Muscle of arm (tissue), 14 donors: Measurements from ENCODE around the gene RSAD1. TPM values are rescaled to one million over a fixed set of nuclear protein-coding genes. Genes with fewer than 3 reads are reported as not detected.

Experiments used
- DNase-seq: peaks from one replicate; pipeline ENCODE4 v3.0.0-alpha.2; 2013
- long read RNA-seq, 11 donors: transcript quantifications; one replicate each; lab custom pipeline, GENCODE V29; 2026
- polyA plus RNA-seq, 12 donors: library from polyadenylated mRNA; unstranded; fragments of 120-200 nt; gene quantifications; one replicate each; pipeline ENCODE4 v1.2.1, GENCODE V29; 2013; ENCODE audit not compliant: insufficient read length in 12 of 12

Gene RSAD1
- polyA plus RNA-seq, result 10 to 100 TPM in 11 of 12 donors, not detected in 1; 28.0 to 40.1 (median 31.9) TPM
- long read RNA-seq, donor 1, partial matches to known transcripts, result 0 of 2 reads
- long read RNA-seq, donor 1, other reads (novel, unspliced or antisense), result 0 of 2 reads
- long read RNA-seq, donor 2, transcript RSAD1-201 (9 exons, 2,528 nt), result major isoform, 7 of 18 reads
- long read RNA-seq, donor 2, partial matches to known transcripts, result 8 of 18 reads
- long read RNA-seq, donor 2, other reads (novel, unspliced or antisense), result 0 of 18 reads
- long read RNA-seq, donor 3, partial matches to known transcripts, result 0 of 2 reads
- long read RNA-seq, donor 3, other reads (novel, unspliced or antisense), result 0 of 2 reads
- long read RNA-seq, donor 4, partial matches to known transcripts, result 0 of 4 reads
- long read RNA-seq, donor 4, other reads (novel, unspliced or antisense), result 0 of 4 reads
- long read RNA-seq, donor 5, transcript RSAD1-201 (9 exons, 2,528 nt), result major isoform, 8 of 38 reads
- long read RNA-seq, donor 5, partial matches to known transcripts, result 27 of 38 reads
- long read RNA-seq, donor 5, other reads (novel, unspliced or antisense), result 0 of 38 reads
- long read RNA-seq, donor 6, partial matches to known transcripts, result 0 of 5 reads
- long read RNA-seq, donor 6, other reads (novel, unspliced or antisense), result 0 of 5 reads
- long read RNA-seq, donor 7, partial matches to known transcripts, result 0 of 3 reads
- long read RNA-seq, donor 7, other reads (novel, unspliced or antisense), result 0 of 3 reads
- long read RNA-seq, donor 8, partial matches to known transcripts, result 0 of 6 reads
- long read RNA-seq, donor 8, other reads (novel, unspliced or antisense), result 0 of 6 reads
- long read RNA-seq, donor 9, partial matches to known transcripts, result 0 of 1 reads
- long read RNA-seq, donor 9, other reads (novel, unspliced or antisense), result 0 of 1 reads
- long read RNA-seq, donor 10, partial matches to known transcripts, result 0 of 6 reads
- long read RNA-seq, donor 10, other reads (novel, unspliced or antisense), result 0 of 6 reads
- long read RNA-seq, donor 11, partial matches to known transcripts, result 0 of 4 reads
- long read RNA-seq, donor 11, other reads (novel, unspliced or antisense), result 0 of 4 reads

DNA sequence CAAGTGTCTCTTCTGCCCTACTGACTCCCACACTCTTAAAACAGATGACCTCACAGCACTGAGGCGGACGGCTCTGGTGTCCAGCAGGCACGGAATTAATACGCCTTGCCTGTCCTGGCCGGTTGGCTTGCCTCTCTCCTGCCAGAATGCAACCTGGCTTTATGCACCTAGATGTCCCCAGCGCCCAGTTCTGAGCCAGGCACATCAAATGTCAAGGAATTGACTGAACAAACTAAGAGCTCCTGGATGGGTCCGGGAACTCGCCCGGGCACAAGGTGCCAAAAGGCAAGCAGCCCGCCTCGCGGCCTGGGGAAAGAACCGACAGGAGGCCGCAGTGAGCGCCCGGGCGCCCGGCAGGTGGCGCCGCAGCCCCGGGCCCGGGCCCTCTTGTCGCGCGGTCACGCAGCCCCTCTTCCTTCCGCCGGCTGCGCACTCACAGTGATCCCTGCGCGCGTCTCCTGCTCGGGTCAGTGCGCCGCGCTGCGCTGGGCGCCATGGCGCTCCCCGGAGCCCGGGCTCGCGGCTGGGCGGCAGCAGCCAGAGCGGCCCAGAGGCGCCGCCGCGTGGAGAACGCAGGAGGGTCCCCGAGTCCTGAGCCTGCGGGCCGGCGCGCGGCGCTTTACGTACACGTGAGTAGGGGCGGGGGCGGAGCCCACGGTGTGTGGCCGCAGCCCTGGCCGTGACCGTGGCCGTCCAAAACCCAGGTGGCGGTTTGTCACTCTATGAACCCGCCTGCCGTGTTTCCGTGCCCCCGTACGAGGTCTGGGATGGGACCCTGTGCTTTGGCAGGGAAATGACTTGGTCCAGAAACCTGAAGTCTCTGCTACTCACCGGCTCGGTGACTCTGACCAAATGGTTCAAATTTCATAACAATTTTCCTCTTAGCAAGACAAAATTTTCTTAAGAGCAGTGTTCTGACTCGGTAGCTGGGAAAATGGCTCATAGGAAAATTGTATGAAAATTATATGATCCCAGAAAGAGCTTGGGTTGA, at the start of gene RSAD1:
TSS of gene RSAD1 (plus strand) at position 470 of the 991 bp plus-strand sequence. CDS start at position 495, 25 bp downstream.
- DNase-seq, result peak; percentile 79

DNA sequence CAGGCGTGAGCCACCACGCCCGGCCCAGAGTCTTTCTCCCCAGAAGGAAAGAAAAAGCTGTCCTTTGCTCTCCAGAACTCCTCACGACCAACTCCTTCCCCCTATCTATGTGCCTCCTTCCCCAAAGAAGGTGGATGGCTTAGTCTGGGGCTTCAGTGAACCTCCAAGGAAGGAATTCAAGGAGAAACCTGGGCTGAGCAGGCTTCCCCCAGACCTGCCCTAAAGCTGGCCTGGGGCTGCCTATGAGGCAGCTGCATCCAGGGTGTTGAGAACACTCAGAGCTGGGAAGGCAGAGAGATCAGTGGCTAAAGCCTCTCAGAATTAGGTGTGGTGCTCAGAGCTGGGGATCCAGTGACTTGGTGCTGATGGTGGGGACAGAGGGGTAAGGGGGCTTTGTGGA, 48.9 kb upstream of the RSAD1 start:
- no peak for DNase-seq

DNA sequence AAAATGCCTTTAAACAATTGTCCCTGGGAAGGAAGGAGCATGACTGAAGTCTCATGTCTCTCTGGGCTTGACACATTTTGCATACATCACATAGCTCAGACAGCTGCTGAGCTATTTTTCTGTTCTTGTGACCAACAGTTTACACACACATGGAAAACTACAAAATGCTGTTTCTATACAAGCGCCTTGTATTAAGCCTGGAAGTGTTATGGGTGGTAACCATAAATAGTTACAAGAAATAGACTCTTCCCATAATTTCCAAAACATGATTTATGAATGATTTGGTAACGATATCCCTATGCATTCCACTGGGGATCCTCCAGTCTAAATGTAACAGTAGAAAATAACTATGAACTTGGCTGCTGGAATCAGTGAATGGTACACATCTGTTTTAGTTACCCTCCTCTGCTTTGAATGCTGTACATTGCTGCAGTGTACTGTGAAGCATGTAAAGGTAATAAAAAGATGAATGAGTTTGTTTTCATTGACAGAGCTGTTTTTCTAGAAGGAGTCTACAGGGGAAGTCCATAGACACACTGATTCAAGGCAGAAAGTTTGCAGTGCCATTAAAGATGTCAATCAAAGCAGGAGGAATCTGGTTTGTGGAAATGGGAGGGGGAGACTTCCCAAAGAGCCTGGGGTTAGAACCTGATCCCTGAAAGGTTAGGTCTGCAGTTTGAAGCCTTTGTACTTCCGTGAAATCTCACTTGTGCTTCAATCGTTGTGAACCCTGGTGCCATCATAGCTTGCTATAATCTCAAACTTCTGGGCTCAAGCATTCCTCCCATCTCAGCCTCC, 47.6 kb upstream of the RSAD1 start:
- no peak for DNase-seq

DNA sequence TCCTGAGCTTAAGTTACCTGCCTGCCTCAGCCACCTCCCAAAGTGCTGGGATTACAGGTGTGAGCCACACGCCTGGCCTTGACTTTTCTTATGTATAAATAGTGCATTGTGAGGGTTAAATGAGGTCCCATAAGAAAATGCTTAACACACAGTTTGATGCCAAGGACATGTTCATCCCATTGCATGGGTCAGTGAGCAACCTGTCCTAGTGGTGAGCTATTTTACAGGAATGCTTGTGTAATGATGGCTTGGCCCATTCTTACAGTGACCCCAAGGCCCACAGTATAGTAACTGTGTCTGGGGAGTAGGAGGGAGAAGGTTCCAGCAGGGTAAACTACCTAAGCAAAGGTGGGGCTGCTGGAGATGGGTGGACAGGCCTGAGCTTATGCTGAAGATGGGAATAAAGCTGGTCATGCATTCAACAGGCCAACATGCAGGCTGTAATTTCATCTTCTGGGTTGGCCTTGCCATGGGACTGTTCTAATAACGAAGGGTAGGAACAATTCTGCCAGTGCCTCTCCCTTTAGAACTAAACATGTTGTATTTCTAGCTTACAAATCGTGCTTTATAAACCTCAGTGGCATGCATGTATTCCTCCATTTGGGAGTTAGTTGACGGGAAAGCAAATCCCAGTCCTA, 46.4 kb upstream of the RSAD1 start:
- DNase-seq, result no peak

DNA sequence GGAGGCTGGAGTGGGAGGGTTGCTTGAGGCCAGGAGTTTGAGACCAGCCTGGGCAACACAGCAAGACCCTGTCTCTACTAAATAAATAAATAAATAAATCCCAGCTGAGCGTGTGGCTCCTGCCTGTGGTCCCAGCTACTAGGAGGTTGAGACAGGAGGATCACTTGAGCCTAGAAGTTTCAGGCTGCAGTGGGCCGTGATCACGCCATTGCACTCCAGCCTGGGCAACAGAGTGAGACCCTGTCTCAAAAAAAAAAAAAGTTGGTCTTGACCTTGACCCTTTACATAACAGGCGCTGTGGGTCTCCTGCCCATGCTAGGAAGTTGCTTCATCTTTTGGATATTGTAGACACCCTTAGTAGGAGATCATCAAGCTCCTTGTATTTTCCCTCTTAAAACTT, 41.3 kb upstream of the RSAD1 start:
- DNase-seq, result no peak

DNA sequence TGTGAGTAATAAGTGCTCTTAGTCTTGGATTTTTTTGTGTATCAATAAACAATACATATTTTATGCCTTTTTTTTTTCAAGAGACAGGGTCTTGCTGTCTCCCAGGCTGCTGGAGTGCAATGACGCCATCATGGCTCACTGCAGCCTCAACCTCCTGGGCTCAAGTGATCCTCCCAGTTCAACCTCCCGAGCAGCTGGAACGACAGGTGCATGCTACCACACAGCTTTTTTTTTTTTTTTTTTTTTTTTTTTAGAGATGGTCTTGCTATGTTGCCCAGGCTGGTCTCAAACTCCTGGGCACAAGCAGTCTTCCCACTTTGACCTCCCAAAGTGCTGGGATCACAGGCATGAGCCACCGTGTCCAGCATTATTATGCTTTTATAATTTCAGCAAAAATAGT, 39.7 kb upstream of the RSAD1 start:
- no peak for DNase-seq

DNA sequence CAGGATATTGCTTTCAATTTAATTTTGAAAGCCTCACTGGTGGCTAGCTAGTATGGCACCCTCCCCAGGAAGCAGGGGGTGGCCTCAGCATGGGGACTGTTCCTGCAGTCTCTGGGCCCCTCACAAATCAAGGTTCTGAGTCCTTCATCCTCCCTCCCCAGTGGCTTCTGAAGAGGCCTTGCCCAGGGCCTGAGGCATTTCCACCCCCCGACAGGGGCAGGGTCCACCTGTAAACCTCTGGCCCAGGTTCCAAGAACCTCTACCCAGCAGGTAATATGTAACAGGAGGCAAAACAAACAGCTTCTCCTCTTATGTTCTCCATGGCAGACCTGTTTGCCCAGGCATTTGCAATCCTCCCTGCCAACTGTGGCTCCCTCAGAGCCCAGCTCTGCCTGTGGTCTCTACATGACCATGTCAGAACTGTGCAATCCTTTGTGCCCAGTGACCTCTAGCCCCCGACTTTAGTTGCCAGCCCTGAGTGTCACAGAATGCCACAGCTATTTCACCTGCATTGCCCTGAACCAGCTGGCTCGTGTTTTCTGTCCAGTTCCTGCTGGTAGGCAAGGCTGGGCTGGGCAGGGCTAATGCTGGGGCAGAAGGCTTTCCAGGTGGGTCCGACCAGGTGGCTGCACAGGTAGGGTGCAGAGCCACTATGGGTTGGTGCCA, 38.4 kb upstream of the RSAD1 start:
- no peak for DNase-seq

DNA sequence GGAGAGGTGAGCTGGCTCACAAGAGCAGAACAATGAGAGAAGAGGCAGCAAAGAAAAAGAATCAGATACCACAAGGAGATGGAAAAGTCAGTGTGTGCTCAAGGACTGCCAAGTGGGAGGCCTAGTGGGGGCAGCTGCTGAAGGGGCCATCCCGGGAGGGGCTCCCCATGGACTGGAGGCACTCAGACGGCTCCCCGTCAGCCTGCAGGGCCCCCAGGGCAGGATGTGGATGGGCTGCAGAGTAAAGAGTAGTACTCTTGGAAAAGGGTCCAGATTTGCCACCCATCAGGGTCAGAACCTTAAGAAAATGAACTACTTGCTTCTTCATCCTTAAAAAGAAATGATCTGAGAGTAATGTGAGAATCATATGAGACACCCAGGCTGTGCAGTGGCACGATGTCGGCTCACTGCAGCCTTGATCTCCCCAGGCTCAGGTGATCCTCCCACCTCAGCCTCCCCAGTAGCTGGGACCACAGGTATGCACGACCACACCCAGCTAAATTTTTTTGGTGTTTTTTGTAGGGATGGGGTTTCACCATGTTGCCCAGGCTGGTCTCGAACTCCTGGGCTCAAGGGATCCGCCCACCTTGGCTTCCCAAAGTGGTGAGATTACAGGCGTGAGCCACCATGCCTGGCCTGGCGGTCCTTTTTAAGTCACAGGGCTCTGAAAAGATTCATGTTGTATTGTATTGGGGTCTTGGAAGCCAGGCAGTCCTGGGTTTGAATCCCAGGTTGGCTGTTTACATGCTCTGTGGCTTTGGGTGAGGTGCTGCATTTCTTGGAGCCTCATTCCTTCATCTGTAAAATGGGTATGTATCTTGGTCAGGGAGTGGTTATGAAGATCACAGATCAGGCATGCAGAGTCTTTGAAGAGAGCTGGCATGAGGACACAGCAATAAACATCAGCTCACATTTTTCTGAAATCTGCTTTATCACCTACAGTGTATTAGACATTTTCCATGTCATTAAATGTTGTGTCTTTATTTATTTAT, 37.5 kb upstream of the RSAD1 start:
- DNase-seq, result no peak

DNA sequence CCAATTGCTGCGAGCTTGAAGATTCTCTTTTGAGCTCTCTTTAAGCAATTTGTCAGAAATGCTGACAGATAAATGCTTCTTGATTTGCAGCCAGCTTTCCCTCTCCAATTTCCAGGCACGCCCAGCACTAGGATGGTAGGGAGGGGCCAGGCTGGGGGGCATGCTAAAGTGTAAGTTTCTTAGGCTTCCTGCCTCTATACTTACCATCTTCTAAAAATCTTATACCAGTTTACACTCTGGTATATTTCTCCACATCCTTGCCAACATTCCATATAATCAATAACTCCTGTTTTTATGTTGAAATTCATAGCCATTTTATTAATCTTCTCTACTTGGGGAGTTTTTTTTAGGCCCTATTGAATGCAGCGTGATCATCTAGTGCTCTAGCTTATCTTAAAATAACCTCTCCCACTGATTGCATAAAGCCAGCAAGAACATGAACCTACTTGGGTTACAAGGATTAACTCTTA, 35.1 kb upstream of the RSAD1 start:
- DNase-seq, result no peak

DNA sequence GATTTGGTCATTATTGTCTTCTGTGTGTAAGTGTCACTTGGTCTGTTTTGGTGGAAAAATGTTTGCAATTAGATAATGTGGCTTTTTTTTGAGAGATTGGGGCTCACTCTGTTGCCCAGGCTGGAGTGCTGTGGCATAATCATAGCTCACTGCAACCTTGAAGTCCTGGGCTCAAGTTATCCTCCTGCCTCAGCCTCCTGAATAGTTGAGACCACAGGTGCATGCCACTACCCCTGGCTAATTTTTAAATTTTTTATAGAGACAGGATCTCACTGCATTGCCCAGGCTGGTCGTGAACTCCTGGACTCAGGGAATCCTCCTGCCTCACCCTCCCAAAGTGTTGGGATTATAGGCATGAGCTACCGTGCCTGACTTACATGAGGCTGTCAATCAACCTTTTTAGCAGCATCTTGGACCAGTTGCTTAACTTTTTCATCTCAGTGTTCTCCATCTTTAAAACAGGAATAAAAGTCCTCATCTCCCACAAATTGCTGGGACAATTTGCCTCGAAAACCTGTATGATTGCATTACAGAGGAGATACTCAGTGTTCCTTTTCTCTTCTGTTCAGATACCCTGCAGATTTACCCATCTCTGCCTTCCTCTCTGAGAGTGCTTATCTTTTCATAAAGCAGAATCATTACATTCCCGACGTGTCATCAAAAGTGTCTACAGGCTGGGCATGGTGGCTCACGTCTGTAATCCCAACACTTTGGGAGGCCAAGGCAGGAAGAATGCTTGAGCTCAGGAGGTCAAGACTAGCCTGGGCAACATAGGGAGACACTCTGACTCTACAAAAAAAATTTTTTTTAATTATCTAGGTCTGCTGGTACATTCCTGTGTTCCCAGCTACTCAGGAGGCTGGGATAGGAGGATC, 33.6 kb upstream of the RSAD1 start:
- no peak for DNase-seq

DNA sequence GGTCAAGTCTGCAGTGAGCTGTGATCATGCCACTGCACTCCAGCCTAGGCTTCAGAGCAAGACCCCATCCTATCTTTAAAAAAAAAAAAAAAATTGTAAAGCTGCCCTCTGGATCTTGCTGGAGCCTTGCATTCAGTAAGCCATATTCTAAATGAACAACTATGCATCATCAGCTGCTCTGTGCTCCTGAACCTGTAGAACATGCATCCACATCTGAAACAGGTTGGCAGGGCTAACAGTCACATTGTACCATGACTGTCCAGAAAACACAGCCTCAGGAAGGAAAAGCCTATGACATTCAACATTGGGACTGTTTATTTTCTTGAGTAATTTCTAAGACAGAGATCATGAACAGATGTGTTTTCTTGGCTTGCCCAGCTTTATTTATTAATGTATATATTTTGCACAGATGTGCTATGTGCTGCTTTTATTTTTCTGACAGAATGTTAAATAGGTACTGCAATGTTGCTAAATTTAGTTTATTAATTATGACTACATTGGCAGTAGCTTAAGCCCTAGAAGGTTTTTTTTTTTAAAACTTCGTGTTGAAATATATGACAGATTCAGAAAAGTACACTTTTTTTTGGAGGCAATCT, 32.8 kb upstream of the RSAD1 start:
- DNase-seq, result no peak

DNA sequence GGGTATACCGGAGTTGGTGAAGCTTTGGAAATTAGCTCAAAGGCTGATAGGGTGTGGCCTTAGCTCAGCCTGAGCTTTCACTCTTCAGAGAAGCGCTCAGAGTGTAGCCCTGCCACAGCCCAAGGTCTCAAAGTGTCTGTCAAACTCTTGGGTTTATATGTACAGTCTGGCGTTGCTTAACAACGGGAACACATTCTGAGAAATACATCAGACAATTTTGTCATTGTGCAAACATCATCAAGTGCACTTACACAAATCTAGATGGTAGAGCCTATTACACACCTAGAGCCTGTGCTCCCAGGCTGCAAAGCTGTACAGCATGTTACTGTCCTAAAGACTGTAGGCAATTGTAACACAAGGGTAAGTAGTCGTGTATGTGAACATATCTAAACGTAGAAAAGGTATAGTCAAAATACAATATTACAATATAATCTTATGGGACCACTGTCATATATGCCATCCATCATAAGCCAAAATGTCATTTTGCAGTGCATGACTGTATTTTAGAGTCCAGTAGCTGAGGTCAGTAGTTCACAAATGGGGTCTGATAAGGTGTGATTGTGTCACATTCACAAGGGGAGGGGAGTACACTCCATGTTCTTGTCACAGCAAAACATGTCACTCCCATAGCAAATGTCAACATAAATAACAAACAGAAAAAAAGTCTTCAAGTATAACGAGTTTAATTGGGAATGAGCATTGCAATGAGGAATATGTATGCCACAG, 30.6 kb upstream of the RSAD1 start:
- no peak for DNase-seq

DNA sequence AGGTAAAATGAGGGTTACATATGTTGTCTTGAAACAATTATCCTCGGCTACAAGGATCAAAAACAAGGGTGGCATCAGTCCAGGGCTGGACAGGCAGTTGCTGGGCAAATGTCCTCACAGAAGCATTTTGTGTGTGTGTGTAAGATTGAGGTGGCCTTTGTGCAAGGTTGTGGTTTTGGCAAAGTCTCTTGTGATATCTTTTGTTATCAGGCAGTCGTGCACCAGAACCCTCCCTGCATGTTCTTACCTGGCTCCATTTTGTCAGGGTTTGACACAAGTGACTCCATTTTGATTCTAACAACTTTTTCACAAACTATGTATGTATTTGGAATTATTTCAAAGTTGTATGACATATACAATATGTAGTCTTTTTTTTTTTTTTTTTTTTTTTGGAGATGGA, 30.0 kb upstream of the RSAD1 start:
- DNase-seq, result no peak

DNA sequence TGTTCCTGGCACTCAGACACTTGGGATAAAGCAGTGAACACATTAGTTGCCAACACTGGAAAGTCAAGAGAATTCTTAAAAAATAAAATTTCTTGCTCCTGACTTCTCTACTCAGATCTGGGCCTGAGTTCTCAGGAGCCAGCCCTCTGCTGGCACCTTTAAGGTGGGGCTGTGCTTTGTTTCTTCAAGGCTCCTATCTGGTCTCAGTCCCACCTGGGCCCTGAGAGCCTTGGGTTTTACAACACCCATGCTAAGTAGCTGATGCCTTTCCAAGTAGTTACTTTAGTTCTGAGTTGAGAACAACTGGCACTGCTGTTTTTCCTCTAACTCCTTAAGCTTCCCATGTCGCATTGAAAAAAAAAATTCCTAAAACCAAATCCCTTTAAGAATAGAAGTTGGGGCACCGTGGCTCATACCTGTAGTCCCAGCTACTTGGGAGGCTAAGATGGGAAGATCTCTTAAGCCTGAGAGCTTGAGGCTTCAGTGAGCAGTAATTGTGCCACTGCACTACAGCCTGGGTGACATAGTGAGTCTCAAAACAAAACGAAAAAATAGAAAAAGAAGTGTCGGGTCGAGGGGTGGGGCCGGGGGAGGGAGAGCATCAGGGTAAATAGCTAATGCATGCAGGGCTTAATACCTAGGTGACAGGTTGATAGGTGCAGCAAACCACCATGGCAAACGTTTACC, 26.6 kb upstream of the RSAD1 start:
- no peak for DNase-seq
